GM12801 (cell line): ENCODE results near the gene ABAT.

Source experiments
- TF ChIP-seq, protein P1 (sequence below): IDR thresholded peaks from one replicate; pipeline ENCODE4 v1.5.1; 2011; ENCODE audit warnings: control low read depth; ENCODE audit not compliant: insufficient read length; ENCODE audit errors: extremely low read depth

ABAT gene

DNA sequence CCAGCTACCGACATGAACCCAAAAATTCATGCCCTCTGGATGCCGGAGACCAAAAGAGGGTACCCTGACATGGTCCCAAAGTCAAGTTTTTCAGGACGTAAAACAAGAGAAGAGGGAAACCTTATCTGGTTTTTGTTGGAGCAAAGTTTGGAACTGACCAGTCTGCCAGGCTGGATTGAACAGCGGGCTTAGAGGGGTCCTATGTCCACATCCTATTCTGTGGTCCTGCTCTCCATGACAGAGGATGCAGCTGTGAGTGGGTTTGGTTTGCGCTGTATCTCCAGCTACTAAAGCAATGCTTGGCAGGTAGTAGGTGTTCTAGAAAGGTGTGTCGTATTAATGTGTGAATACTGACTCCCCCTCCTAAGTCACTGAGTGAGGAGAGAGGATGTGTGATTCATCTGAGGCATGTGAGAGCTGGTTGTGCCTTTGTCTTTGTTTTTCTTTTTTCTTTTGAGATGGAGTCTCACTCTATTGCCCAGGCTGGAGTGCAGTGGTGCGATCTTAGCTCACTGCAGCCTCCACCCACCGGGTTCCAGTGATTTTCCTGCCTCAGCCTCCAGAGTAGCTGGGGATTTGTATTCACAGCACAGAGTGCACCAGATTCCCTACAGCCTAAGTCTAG is 154.2 kb downstream of the ABAT start:
- TF ChIP-seq, protein P1, sequence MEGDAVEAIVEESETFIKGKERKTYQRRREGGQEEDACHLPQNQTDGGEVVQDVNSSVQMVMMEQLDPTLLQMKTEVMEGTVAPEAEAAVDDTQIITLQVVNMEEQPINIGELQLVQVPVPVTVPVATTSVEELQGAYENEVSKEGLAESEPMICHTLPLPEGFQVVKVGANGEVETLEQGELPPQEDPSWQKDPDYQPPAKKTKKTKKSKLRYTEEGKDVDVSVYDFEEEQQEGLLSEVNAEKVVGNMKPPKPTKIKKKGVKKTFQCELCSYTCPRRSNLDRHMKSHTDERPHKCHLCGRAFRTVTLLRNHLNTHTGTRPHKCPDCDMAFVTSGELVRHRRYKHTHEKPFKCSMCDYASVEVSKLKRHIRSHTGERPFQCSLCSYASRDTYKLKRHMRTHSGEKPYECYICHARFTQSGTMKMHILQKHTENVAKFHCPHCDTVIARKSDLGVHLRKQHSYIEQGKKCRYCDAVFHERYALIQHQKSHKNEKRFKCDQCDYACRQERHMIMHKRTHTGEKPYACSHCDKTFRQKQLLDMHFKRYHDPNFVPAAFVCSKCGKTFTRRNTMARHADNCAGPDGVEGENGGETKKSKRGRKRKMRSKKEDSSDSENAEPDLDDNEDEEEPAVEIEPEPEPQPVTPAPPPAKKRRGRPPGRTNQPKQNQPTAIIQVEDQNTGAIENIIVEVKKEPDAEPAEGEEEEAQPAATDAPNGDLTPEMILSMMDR, result no peak

DNA sequence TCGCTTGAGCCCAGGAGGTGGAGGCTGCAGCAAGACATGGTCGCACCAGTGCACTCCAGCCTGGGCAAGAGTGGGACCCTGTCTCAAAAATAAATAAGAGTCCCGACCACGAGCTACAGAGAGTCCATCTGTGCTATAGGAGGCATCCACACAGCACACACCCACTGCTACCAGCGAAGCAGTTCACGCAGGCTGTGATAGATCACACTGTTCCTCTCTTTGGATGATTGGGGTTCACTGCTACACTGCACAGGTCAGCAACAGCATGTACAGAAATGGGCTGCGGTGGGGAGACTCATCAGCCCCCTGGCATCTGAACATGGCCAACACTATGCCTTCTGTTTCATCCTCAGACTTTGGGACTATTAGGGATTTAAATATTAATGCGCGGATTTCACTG is 157.0 kb downstream of the ABAT start:
- TF ChIP-seq, protein P1, result no peak

DNA sequence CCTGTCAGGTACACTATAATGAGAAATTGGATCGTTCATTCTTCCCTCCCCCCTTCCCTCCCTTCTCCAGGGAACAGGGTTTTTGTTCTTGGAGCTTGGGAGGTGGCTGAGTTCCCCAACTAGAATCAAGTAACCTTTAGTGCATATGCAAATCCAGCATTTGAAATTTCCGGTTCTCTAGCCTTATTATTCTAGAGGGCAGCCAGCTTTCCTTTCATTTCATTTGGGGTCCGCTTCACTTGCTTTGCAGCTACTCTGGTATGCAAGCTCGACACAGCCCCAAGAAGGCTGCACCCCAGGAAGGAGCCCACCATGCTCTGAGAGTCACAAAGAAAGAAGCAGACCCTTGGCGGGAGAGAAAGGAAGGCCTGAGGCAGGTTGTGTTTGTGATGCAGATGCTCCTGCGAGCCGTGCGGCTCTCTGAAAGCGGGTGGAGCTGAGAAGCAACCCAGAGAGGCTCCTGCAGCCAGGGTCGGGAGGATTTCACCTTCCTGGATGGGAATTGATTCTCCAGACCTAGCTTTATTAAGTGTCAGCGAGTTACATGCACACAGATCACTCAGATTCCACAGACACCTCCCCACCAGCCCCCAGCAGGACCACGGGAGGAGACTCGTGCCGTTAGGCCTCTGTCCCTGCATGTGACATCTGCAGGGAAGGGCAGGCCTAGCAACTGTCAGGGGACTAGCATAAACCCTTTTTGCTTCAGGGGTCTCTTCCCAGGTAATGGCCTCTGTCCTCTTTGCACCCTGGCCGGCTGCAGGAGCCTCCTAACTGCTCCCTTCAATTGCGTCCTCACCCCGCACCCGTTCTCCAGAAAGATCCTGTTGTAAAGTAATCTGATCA is 157.7 kb downstream of the ABAT start:
- TF ChIP-seq, protein P1, result no peak

DNA sequence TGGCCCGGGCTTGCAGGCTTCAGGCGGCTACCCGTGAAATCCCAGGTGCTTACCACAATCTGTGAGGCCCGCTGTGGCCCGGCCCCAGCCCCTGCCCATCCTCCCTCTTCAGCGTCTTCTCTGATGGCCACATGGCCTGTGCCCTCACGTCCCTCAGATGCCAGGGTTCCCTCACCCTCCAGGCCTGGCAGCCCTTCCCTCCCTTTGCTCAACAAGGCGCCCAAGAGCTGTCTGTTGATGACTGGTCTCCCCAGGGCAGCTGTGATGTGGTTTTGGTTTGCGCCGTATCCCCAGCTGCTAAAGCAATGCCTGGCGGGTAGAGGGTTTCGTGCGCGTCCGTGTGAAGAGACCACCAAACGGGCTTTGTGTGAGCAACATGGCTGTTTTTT is 158.3 kb downstream of the ABAT start:
- TF ChIP-seq, protein P1, result no peak
